Endothelial cell (in vitro differentiated cells): Measurements from ENCODE around the gene SEPTIN11. TPM values are rescaled to one million over a fixed set of nuclear protein-coding genes. Genes with fewer than 3 reads are reported as not detected.

Source experiments
- DNase-seq: peaks from one replicate; pipeline ENCODE4 v3.0.0; 2021; ENCODE audit warnings: low spot score
- H3K27ac Mint-ChIP-seq: one replicate; pipeline ENCODE4 v1.8.0; 2021; ENCODE audit warnings: mixed read lengths, inconsistent platforms; ENCODE audit not compliant: unreplicated experiment
- H3K27me3 Mint-ChIP-seq: one replicate; pipeline ENCODE4 v1.8.0; 2021; ENCODE audit warnings: mild to moderate bottlenecking, moderate library complexity, mixed read lengths, inconsistent platforms; ENCODE audit not compliant: unreplicated experiment
- H3K36me3 Mint-ChIP-seq: one replicate; pipeline ENCODE4 v1.8.0; 2021; ENCODE audit warnings: mild to moderate bottlenecking, low read depth, mixed read lengths, inconsistent platforms; ENCODE audit not compliant: unreplicated experiment
- H3K4me1 Mint-ChIP-seq: one replicate; pipeline ENCODE4 v1.8.0; 2021; ENCODE audit warnings: mild to moderate bottlenecking, mixed read lengths, inconsistent platforms; ENCODE audit not compliant: unreplicated experiment
- H3K4me3 Mint-ChIP-seq: one replicate; pipeline ENCODE4 v1.8.0; 2021; ENCODE audit warnings: mild to moderate bottlenecking, mixed read lengths, inconsistent platforms; ENCODE audit not compliant: unreplicated experiment
- H3K9me3 Mint-ChIP-seq: one replicate; pipeline ENCODE4 v1.8.0; 2021; ENCODE audit warnings: mixed read lengths, inconsistent platforms; ENCODE audit not compliant: unreplicated experiment
- total RNA-seq: library from RNA; stranded (reverse); fragmentation: NEBNext Ultra II Directional; extraction: Animal tissue kit (Norgen Biotek cat#: 25700); gene quantifications from one replicate; pipeline ENCODE4 v1.2.1, GENCODE V29; 2021; ENCODE audit not compliant: unreplicated experiment
- TF ChIP-seq, protein P1 (sequence below): fragments of 200-600 bp; sonication (generic); IDR thresholded peaks from one replicate; pipeline ENCODE4 v1.5.0; 2021; ENCODE audit warnings: antibody characterized with exemption; ENCODE audit not compliant: unreplicated experiment

The SEPTIN11 gene
- total RNA-seq, 1 donor from 2014 or later = 331 TPM

GRCh38 chr4:76952071-76952470 is 2.5 kb downstream of the SEPTIN11 start:
- DNase-seq = no peak
- H3K9me3 Mint-ChIP-seq = no peaks in the 10 kb centered on the region
- H3K4me1 Mint-ChIP-seq = peaks cover 60% of the 10 kb centered on the region
- peaks cover 18% of the 10 kb centered on the region for H3K36me3 Mint-ChIP-seq
- H3K27ac Mint-ChIP-seq = no peak overlapping the region
- H3K27me3 Mint-ChIP-seq = peaks cover 8% of the 10 kb centered on the region
- TF ChIP-seq, protein P1, sequence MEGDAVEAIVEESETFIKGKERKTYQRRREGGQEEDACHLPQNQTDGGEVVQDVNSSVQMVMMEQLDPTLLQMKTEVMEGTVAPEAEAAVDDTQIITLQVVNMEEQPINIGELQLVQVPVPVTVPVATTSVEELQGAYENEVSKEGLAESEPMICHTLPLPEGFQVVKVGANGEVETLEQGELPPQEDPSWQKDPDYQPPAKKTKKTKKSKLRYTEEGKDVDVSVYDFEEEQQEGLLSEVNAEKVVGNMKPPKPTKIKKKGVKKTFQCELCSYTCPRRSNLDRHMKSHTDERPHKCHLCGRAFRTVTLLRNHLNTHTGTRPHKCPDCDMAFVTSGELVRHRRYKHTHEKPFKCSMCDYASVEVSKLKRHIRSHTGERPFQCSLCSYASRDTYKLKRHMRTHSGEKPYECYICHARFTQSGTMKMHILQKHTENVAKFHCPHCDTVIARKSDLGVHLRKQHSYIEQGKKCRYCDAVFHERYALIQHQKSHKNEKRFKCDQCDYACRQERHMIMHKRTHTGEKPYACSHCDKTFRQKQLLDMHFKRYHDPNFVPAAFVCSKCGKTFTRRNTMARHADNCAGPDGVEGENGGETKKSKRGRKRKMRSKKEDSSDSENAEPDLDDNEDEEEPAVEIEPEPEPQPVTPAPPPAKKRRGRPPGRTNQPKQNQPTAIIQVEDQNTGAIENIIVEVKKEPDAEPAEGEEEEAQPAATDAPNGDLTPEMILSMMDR = no peak
- H3K4me3 Mint-ChIP-seq = peak overlapping the region; percentile 29

DNA sequence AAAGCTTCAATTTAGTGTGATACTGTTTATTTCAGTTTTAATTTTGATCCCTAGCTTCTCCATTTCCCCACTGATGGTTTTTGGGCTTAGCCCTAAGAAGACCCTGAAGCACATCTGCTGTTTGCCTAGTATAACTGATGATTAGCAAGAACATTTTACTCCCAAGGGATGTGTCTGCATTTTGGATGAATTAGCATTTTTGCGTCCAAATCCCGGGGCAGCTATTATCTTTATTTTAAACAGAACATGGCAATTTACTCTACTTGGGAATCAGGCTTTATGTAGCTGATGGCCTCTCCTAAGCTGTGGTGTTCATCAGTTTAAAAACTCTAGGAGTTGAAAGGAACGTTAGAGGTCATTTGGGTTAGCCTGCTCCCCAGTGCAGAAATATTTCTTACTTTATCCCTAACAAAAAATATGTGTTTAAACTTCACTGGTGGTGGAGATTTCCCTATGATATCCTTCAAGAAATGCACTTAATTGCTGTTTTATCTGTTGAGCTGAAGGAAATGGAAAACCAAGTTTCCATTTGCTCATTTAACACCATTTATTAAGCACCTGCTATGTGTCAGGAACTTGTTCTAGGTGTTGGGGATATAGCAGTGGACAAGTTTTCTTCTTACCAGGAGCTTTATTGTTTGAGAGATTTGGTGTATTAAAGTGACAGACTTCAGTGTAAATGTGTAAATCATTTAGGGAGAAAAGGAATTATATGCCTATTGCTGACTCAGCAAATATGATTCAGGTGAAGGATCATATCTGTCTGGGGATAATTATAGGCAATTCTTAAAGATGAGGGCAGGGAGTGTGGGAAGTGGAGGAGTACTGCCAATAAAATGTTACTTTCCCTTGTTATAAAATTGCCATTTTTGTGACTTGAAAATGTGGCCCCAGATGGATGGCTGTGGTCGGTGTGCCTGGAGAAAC is 3.4 kb downstream of the SEPTIN11 start:
- Mint-ChIP-seq H3K27me3 (peaks cover 8% of the 10 kb centered on the region), H3K4me3 (peak overlapping the region; percentile 1), H3K27ac (no peak overlapping the region), H3K9me3 (no peaks in the 10 kb centered on the region), H3K36me3 (peaks cover 18% of the 10 kb centered on the region), H3K4me1 (peaks cover 63% of the 10 kb centered on the region)
- no peak for DNase-seq
- TF ChIP-seq, protein P1 = no peak

GRCh38 chr4:76953956-76954355 is 4.4 kb downstream of the SEPTIN11 start:
- no peak for DNase-seq
- no peaks in the 10 kb centered on the region for H3K9me3 Mint-ChIP-seq
- no peak overlapping the region for H3K27ac Mint-ChIP-seq
- H3K4me1 Mint-ChIP-seq = peaks cover 56% of the 10 kb centered on the region
- TF ChIP-seq, protein P1 = no peak
- H3K36me3 Mint-ChIP-seq = peaks cover 18% of the 10 kb centered on the region
- peaks cover 10% of the 10 kb centered on the region for H3K27me3 Mint-ChIP-seq
- peak overlapping the region; percentile 56 for H3K4me3 Mint-ChIP-seq

DNA sequence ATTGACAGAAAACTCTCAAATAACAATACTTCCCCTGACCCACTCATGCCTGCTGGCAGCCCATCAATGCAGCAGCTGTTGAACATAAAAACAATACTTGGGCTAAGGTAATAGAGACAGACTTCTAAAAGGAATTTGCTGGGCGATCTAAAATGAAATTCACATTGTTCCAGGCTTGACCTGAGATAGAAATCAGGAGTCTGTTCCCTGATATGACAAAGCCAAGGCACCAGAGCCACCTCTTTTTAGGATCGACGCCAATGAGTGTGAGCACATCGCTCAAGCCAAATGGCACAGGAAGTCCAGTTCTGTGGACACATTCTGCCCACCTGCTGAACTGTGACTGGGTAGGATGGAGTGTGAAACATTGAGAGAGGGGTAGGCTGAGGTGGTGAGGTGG is 4.9 kb downstream of the SEPTIN11 start:
- Mint-ChIP-seq H3K4me3 (no peak overlapping the region), H3K9me3 (no peaks in the 10 kb centered on the region), H3K36me3 (peaks cover 18% of the 10 kb centered on the region), H3K27ac (no peak overlapping the region), H3K4me1 (peaks cover 58% of the 10 kb centered on the region), H3K27me3 (peaks cover 10% of the 10 kb centered on the region)
- DNase-seq = no peak
- TF ChIP-seq, protein P1 = no peak

GRCh38 chr4:76955182-76955581 is 5.6 kb downstream of the SEPTIN11 start:
- no peaks in the 10 kb centered on the region for H3K9me3 Mint-ChIP-seq
- peaks cover 10% of the 10 kb centered on the region for H3K27me3 Mint-ChIP-seq
- H3K4me1 Mint-ChIP-seq = peaks cover 61% of the 10 kb centered on the region
- DNase-seq = no peak
- H3K27ac Mint-ChIP-seq = no peak overlapping the region
- TF ChIP-seq, protein P1 = no peak
- H3K4me3 Mint-ChIP-seq = no peak overlapping the region
- H3K36me3 Mint-ChIP-seq = peaks cover 18% of the 10 kb centered on the region
